ENCODE results near the gene TRPC3. TPM values are rescaled to one million over a fixed set of nuclear protein-coding genes. Genes with fewer than 3 reads are reported as not detected.

Gene TRPC3
- 1 to 10 TPM in 1 of 9 donors, under 1 TPM in 7, not detected in 1; 0.07 to 2.1 (median 0.13) TPM for total RNA-seq
- under 1 TPM; 0.07 to 0.22 (median 0.08) TPM for polyA plus RNA-seq
- long read RNA-seq, donor 1: 0 reads
- long read RNA-seq, donor 2: 0 reads
- long read RNA-seq, donor 3: 0 reads
- long read RNA-seq, donor 4: 0 reads
- long read RNA-seq, donor 5, partial matches to known transcripts: 0 of 1 reads
- long read RNA-seq, donor 5, other reads (novel, unspliced or antisense): 0 of 1 reads
- long read RNA-seq, donor 6: 0 reads
- long read RNA-seq, donor 7: 0 reads
- long read RNA-seq, donor 8: 0 reads
- long read RNA-seq, donor 9: 0 reads
- long read RNA-seq, donor 10: 0 reads

- WGBS, 4 donors: 0 to 1% (median 1%) methylated on average over 3 to 69 of the region's 69 CpGs
- Histone ChIP-seq H3K4me1 (replicated peaks in 1 of 2) (peaks cover 8 to 15% of the 10 kb centered on the region in 2 donors), H3K27me3 (peaks cover 16% of the 10 kb centered on the region), H3K4me3 (peak within 1 kb of the TSS in 3 of 4 donors; percentile 6 to 47 (median 36)), H3K9me3 (replicated peaks in 1 of 3) (no peaks in the 10 kb centered on the region), H3K36me3 (replicated peaks in 1 of 2) (no peaks in the 10 kb centered on the region), H3K27ac (no peak within 1 kb of the TSS)
- TF ChIP-seq POLR2A (IDR thresholded peaks at IDR 0.05): no peak
- TF ChIP-seq, protein P1, sequence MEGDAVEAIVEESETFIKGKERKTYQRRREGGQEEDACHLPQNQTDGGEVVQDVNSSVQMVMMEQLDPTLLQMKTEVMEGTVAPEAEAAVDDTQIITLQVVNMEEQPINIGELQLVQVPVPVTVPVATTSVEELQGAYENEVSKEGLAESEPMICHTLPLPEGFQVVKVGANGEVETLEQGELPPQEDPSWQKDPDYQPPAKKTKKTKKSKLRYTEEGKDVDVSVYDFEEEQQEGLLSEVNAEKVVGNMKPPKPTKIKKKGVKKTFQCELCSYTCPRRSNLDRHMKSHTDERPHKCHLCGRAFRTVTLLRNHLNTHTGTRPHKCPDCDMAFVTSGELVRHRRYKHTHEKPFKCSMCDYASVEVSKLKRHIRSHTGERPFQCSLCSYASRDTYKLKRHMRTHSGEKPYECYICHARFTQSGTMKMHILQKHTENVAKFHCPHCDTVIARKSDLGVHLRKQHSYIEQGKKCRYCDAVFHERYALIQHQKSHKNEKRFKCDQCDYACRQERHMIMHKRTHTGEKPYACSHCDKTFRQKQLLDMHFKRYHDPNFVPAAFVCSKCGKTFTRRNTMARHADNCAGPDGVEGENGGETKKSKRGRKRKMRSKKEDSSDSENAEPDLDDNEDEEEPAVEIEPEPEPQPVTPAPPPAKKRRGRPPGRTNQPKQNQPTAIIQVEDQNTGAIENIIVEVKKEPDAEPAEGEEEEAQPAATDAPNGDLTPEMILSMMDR (IDR thresholded peaks at IDR 0.05): no peak
- intact Hi-C loops (cut with DNase I): no loop called here
- DNase-seq: peak in 2 of 7 donors; percentile 19 to 21
These were observed at the start of gene TRPC3 for GRCh38 chr4:121951521-121952110. Gene TRPC3 (minus strand): TSS chr4:121952060. CDS start chr4:121951680, 380 bp downstream.

GRCh38 chr4:122000849-122001248 is 49.0 kb upstream of the TRPC3 start:
- no peak overlapping the region for H3K27ac ChIP-seq
- WGBS, 4 donors: 48 to 52% (median 49%) methylated on average over 4 of the region's 4 CpGs
- H3K4me1 ChIP-seq (replicated peaks in 1 of 2): no peaks in the 10 kb centered on the region
- no peak for DNase-seq
- no peaks in the 10 kb centered on the region for H3K9me3 ChIP-seq (replicated peaks in 1 of 3)
- H3K27me3 ChIP-seq: peaks cover 4% of the 10 kb centered on the region
- no peaks in the 10 kb centered on the region for H3K36me3 ChIP-seq (replicated peaks in 1 of 2)
- intact Hi-C loops (cut with DNase I): no loop called here
- TF ChIP-seq POLR2A (IDR thresholded peaks at IDR 0.05): no peak
- TF ChIP-seq, protein P1 (IDR thresholded peaks at IDR 0.05): no peak
- H3K4me3 ChIP-seq: no peak overlapping the region

DNA sequence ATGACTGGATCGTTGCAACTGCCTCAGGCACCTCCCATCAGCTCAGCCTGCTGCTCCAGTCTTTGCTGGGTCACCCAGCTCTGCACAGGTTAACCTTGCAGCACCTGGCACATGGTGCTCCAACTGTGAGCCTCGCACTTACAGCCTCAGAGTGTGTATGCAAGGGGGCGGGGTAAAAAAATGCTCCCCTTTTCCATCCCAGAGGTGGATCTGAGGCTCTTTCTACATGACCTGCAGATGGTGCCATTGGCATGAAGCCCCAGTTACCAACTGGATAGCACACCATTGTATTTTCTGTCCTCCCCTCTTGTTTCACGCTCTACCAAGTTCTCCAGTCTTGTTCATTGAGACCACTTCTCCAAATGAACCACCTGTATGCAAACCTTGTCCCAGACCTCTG is 46.2 kb upstream of the TRPC3 start:
- Histone ChIP-seq H3K36me3 (replicated peaks in 1 of 2) (no peaks in the 10 kb centered on the region), H3K9me3 (replicated peaks in 1 of 3) (no peaks in the 10 kb centered on the region), H3K27me3 (peaks cover 4% of the 10 kb centered on the region), H3K4me1 (replicated peaks in 1 of 2) (no peaks in the 10 kb centered on the region), H3K4me3 (no peak overlapping the region), H3K27ac (no peak overlapping the region)
- TF ChIP-seq POLR2A (IDR thresholded peaks at IDR 0.05): no peak
- TF ChIP-seq, protein P1 (IDR thresholded peaks at IDR 0.05): no peak
- peak in 1 of 7 donors; percentile 4 for DNase-seq
- intact Hi-C loops (cut with DNase I): no loop called here
- 67 to 69% (median 68%) methylated on average over 4 of the region's 4 CpGs for WGBS, 4 donors

DNA sequence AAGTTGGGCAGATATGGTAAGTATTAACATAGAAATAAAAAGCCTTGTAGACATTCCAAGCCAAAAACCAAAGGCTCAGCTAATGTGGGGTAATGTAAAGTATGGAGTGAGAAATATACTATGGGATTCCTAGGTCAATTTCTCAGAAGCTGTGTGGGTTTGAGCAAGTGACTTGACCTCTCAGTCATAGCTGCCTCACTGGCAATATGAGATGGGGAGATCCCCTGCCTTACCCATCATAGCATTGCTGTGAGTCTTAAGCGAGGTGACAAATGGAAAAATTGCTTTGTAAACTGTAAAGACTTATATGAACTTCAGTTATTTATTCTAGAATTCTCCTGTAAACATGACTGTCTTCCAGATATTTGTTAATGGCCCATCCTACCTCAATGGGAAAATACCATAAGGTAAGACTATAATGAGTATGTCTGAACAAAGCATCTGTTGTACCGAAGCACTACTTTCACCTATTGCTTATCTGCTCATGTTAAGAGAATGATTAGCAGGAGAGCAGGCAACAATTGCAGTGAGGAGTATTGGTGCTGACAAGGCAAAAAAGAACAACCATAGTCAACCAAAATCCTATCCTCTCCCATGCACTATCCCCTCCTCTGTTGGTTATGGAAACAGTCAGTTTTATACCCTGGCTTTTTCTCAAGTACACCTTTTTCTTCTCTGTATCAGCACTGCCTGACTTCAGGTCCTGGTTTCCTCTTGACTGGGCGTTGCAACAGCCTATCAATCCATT is 44.1 kb upstream of the TRPC3 start:
- intact Hi-C loops (cut with DNase I): no loop called here
- WGBS, 4 donors: 66 to 77% (median 73%) methylated on average over 3 of the region's 3 CpGs
- H3K4me3 ChIP-seq: no peak overlapping the region
- no peaks in the 10 kb centered on the region for H3K9me3 ChIP-seq (replicated peaks in 1 of 3)
- TF ChIP-seq, protein P1 (IDR thresholded peaks at IDR 0.05): no peak
- TF ChIP-seq POLR2A (IDR thresholded peaks at IDR 0.05): no peak
- no peaks in the 10 kb centered on the region for H3K36me3 ChIP-seq (replicated peaks in 1 of 2)
- H3K4me1 ChIP-seq (replicated peaks in 1 of 2): no peaks in the 10 kb centered on the region
- H3K27me3 ChIP-seq: peaks cover 4% of the 10 kb centered on the region
- no peak for DNase-seq
- no peak overlapping the region for H3K27ac ChIP-seq
